HG03060 (cell line): ENCODE measurements around the gene MAP2K5.

Experiments
- ATAC-seq: cut with Tn5 transposase; IDR thresholded peaks from one replicate; pipeline ENCODE4 v1.9.1; 2021; ENCODE audit warnings: low read depth, moderate number of reproducible peaks; ENCODE audit not compliant: unreplicated experiment

Gene MAP2K5

DNA sequence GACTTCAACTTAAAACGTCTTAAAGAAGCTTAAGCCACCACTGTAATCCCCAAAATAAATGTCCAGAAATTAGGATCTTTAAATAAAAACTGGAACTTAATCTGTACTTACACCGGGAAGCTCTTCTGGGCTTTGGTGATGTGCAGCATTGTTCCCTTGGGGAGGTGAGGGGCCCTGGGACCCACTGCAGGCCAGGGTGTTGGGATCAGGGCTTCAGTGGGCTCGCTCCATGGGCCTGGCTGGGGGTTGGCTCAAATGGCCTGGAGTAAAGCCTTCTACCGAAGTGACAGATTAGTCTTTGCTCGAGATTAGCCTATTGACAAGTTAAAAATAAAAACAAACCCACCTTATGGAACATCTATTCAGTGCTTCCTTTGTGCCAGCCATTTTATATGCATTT lies 303.5 kb downstream of the MAP2K5 start:
- no peak for ATAC-seq

DNA sequence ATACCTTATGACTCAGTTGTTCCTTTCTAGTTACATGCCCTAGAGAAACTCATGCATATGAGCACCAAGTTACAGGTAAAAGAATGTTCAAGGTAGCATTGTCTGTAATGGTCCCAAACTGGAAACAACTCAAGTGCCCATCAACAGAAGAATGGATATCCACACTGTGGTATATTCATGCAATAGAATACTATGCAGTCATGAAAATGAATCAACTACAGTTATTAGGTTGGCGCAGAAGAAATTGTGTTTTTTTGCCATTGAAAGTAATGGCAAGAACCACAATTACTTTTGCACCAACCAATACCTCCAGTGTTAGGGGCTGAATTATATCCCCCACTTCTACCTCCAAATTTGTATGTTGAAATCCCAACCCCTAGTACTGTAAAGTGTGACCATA lies 307.0 kb downstream of the MAP2K5 start:
- ATAC-seq: no peak

DNA sequence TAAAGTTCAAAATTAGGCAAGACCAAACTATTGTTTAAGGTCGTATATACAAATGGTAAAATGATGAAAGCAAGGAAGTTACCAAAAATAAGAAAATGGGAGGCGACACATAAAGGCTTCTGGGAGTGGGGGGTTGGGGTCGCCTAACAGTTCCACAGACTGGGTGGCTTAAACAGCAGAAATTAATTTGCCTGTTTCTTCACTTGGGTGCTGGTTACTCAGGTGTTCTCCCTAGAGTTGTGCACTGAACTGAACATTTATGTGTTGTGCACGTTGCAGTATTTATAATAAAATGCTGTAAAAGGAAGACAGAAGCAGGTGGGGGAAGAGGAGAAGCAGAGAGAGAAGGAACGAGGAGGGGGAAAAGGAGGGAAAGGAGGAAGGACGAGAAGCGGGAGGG lies 307.8 kb downstream of the MAP2K5 start:
- ATAC-seq: no peak

GRCh38 chr15:67850994-67851571 lies 308.6 kb downstream of the MAP2K5 start:
- no peak for ATAC-seq

GRCh38 chr15:67852418-67852817 lies 309.9 kb downstream of the MAP2K5 start:
- no peak for ATAC-seq

DNA sequence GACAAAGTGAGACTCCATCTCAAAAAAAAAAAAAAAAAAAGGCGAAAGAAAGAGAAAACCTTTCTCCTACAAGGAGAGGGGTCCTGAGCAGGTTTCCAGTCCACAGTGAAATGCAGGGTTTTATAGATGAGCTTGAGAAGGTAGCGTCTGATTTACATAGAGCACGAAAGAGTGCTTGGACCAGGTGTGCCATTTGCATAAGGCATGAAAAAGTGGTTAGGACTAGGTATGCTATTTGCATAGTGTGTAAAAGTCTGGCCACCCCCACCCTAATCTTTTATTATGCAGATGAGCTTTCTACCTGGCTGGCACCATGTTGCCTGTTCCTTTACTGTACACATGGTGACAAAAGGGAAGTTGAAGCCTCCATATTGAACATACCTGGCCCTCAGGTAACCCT lies 311.0 kb downstream of the MAP2K5 start:
- no peak for ATAC-seq

- ATAC-seq: no peak
Observed at GRCh38 chr15:67854358-67854757, 311.9 kb downstream of the MAP2K5 start.

DNA sequence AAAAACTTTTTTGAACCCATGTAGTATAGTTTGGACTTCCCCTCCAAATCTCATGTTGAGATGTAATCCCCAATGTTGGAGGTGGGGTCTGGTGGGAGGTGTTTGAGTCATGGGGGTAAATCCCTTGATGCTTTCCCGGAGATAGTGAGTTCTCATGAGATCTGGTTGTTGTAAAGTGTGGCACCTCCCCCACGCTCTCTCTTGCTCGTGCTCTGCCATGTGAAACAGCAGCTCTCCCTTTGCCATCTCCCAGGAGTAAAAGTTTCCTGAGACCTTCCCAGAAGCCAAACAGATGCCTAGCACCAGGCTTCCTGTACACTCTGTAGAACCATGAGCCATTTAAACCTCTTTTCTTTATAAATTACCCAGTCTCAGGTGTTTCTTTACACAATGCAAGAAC lies 313.3 kb downstream of the MAP2K5 start:
- ATAC-seq: no peak
